Measurements from ENCODE around the gene SRPRB.

The SRPRB gene

GRCh38 chr3:133827136-133827535 lies 21.5 kb downstream of the SRPRB start:
- H3K79me2 ChIP-seq (ENCODE audit: control insufficient read depth, insufficient read depth, low read length) = no peaks in the 10 kb centered on the region
- H2BK120ac ChIP-seq (ENCODE audit: low read depth, low read length) = no peak overlapping the region
- H3K36me3 ChIP-seq (ENCODE audit: control insufficient read depth, insufficient read depth, low read length) = no peaks in the 10 kb centered on the region
- no peak overlapping the region for H2BK5ac ChIP-seq (ENCODE audit: low read length)
- no peak overlapping the region for H3K27ac ChIP-seq (ENCODE audit: low read depth, low read length)
- no peak overlapping the region for H4K5ac ChIP-seq (ENCODE audit: low read length)
- WGBS (ENCODE audit: extremely low coverage, insufficient coverage, low lambda C conversion rate) = no CpG with 5 or more reads among the region's 1 CpG
- H3K23ac ChIP-seq (ENCODE audit: low read length) = no peak overlapping the region
- H3K27me3 ChIP-seq (ENCODE audit: insufficient read depth, low read length, poor library complexity) = no peaks in the 10 kb centered on the region
- H4K8ac ChIP-seq (ENCODE audit: low read depth, low read length) = no peak overlapping the region
- no peaks in the 10 kb centered on the region for H3K79me1 ChIP-seq (ENCODE audit: low read length)
- H3K9ac ChIP-seq (ENCODE audit: low read length) = no peak overlapping the region
- no peak overlapping the region for H2AK5ac ChIP-seq (ENCODE audit: low read length)
- no peak overlapping the region for H3K56ac ChIP-seq (ENCODE audit: low read length)
- H3K4me1 ChIP-seq (ENCODE audit: control insufficient read depth, low read depth, low read length) = peaks cover 4% of the 10 kb centered on the region
- H3K4me3 ChIP-seq (ENCODE audit: low read length) = no peak overlapping the region
- DNase-seq = no peak
- no peak overlapping the region for H3K4me2 ChIP-seq (ENCODE audit: low read length)
- no peak overlapping the region for H3K4ac ChIP-seq (ENCODE audit: low read depth, low read length)
- H2BK15ac ChIP-seq (replicated peaks; ENCODE audit: low read depth) = no peak overlapping the region
- no peak overlapping the region for H3K18ac ChIP-seq (ENCODE audit: low read length)

GRCh38 chr3:133827684-133828083 lies 22.1 kb downstream of the SRPRB start:
- H3K79me1 ChIP-seq (ENCODE audit: low read length) = no peaks in the 10 kb centered on the region

GRCh38 chr3:133828576-133829309 lies 23.1 kb downstream of the SRPRB start:
- no peak overlapping the region for H2BK5ac ChIP-seq (ENCODE audit: low read length)
- H3K4me1 ChIP-seq (ENCODE audit: control insufficient read depth, low read depth, low read length) = no peaks in the 10 kb centered on the region
- no CpG with 5 or more reads among the region's 12 CpGs for WGBS (ENCODE audit: extremely low coverage, insufficient coverage, low lambda C conversion rate)
- H3K4me2 ChIP-seq (ENCODE audit: low read length) = no peak overlapping the region
- no peak overlapping the region for H2AK5ac ChIP-seq (ENCODE audit: low read length)
- H3K36me3 ChIP-seq (ENCODE audit: control insufficient read depth, insufficient read depth, low read length) = no peaks in the 10 kb centered on the region
- H3K79me2 ChIP-seq (ENCODE audit: control insufficient read depth, insufficient read depth, low read length) = no peaks in the 10 kb centered on the region
- no peak overlapping the region for H3K23ac ChIP-seq (ENCODE audit: low read length)
- H4K8ac ChIP-seq (ENCODE audit: low read depth, low read length) = no peak overlapping the region
- H3K9ac ChIP-seq (ENCODE audit: low read length) = no peak overlapping the region
- no peaks in the 10 kb centered on the region for H3K27me3 ChIP-seq (ENCODE audit: insufficient read depth, low read length, poor library complexity)
- no peak overlapping the region for H3K27ac ChIP-seq (ENCODE audit: low read depth, low read length)
- H3K4me3 ChIP-seq (ENCODE audit: low read length) = no peak overlapping the region
- H4K5ac ChIP-seq (ENCODE audit: low read length) = no peak overlapping the region
- peak; percentile 68 for DNase-seq
- H3K56ac ChIP-seq (ENCODE audit: low read length) = no peak overlapping the region
- H2BK15ac ChIP-seq (replicated peaks; ENCODE audit: low read depth) = no peak overlapping the region
- H2BK120ac ChIP-seq (ENCODE audit: low read depth, low read length) = no peak overlapping the region
- H3K79me1 ChIP-seq (ENCODE audit: low read length) = no peaks in the 10 kb centered on the region
- no peak overlapping the region for H3K4ac ChIP-seq (ENCODE audit: low read depth, low read length)
- H3K18ac ChIP-seq (ENCODE audit: low read length) = no peak overlapping the region

More at GRCh38 chr3:133827684-133828083, 22.1 kb downstream of the SRPRB start:
- H2AK5ac ChIP-seq (ENCODE audit: low read length) = no peak overlapping the region
- WGBS (ENCODE audit: extremely low coverage, insufficient coverage, low lambda C conversion rate) = no CpG with 5 or more reads among the region's 4 CpGs
- H2BK15ac ChIP-seq (replicated peaks; ENCODE audit: low read depth) = no peak overlapping the region
- H3K79me2 ChIP-seq (ENCODE audit: control insufficient read depth, insufficient read depth, low read length) = no peaks in the 10 kb centered on the region
- H3K4ac ChIP-seq (ENCODE audit: low read depth, low read length) = no peak overlapping the region
- no peak overlapping the region for H3K23ac ChIP-seq (ENCODE audit: low read length)
- peaks cover under 1% of the 10 kb centered on the region for H3K4me1 ChIP-seq (ENCODE audit: control insufficient read depth, low read depth, low read length)
- no peaks in the 10 kb centered on the region for H3K27me3 ChIP-seq (ENCODE audit: insufficient read depth, low read length, poor library complexity)
- no peak for DNase-seq
- H2BK120ac ChIP-seq (ENCODE audit: low read depth, low read length) = no peak overlapping the region
- H3K56ac ChIP-seq (ENCODE audit: low read length) = no peak overlapping the region
- no peak overlapping the region for H3K18ac ChIP-seq (ENCODE audit: low read length)
- H4K5ac ChIP-seq (ENCODE audit: low read length) = no peak overlapping the region
- H3K27ac ChIP-seq (ENCODE audit: low read depth, low read length) = no peak overlapping the region
- no peak overlapping the region for H4K8ac ChIP-seq (ENCODE audit: low read depth, low read length)
- H2BK5ac ChIP-seq (ENCODE audit: low read length) = no peak overlapping the region
- H3K9ac ChIP-seq (ENCODE audit: low read length) = no peak overlapping the region
- no peak overlapping the region for H3K4me3 ChIP-seq (ENCODE audit: low read length)
- H3K4me2 ChIP-seq (ENCODE audit: low read length) = no peak overlapping the region
- H3K36me3 ChIP-seq (ENCODE audit: control insufficient read depth, insufficient read depth, low read length) = no peaks in the 10 kb centered on the region

GRCh38 chr3:133829310-133829707 lies 23.7 kb downstream of the SRPRB start:
- Histone ChIP-seq H2BK5ac (ENCODE audit: low read length) (no peak overlapping the region), H3K4ac (ENCODE audit: low read depth, low read length) (no peak overlapping the region), H3K9ac (ENCODE audit: low read length) (no peak overlapping the region), H3K23ac (ENCODE audit: low read length) (no peak overlapping the region), H3K18ac (ENCODE audit: low read length) (no peak overlapping the region), H3K56ac (ENCODE audit: low read length) (no peak overlapping the region), H3K27me3 (ENCODE audit: insufficient read depth, low read length, poor library complexity) (no peaks in the 10 kb centered on the region), H2BK15ac (replicated peaks; ENCODE audit: low read depth) (no peak overlapping the region), H3K4me1 (ENCODE audit: control insufficient read depth, low read depth, low read length) (no peaks in the 10 kb centered on the region), H4K5ac (ENCODE audit: low read length) (no peak overlapping the region), H3K79me2 (ENCODE audit: control insufficient read depth, insufficient read depth, low read length) (no peaks in the 10 kb centered on the region), H2AK5ac (ENCODE audit: low read length) (no peak overlapping the region), H3K36me3 (ENCODE audit: control insufficient read depth, insufficient read depth, low read length) (no peaks in the 10 kb centered on the region), H2BK120ac (ENCODE audit: low read depth, low read length) (no peak overlapping the region), H3K4me2 (ENCODE audit: low read length) (no peak overlapping the region), H3K27ac (ENCODE audit: low read depth, low read length) (no peak overlapping the region), H3K79me1 (ENCODE audit: low read length) (no peaks in the 10 kb centered on the region), H3K4me3 (ENCODE audit: low read length) (no peak overlapping the region), H4K8ac (ENCODE audit: low read depth, low read length) (no peak overlapping the region)
- no CpG with 5 or more reads among the region's 3 CpGs for WGBS (ENCODE audit: extremely low coverage, insufficient coverage, low lambda C conversion rate)
- no peak for DNase-seq

- H3K4ac ChIP-seq (ENCODE audit: low read depth, low read length) = no peak overlapping the region
- no peak overlapping the region for H4K5ac ChIP-seq (ENCODE audit: low read length)
- H3K4me1 ChIP-seq (ENCODE audit: control insufficient read depth, low read depth, low read length) = no peaks in the 10 kb centered on the region
- H3K4me2 ChIP-seq (ENCODE audit: low read length) = no peak overlapping the region
- H3K79me1 ChIP-seq (ENCODE audit: low read length) = no peaks in the 10 kb centered on the region
- no peak overlapping the region for H3K27ac ChIP-seq (ENCODE audit: low read depth, low read length)
- H3K56ac ChIP-seq (ENCODE audit: low read length) = no peak overlapping the region
- WGBS (ENCODE audit: extremely low coverage, insufficient coverage, low lambda C conversion rate) = no CpG with 5 or more reads among the region's 3 CpGs
- H3K27me3 ChIP-seq (ENCODE audit: insufficient read depth, low read length, poor library complexity) = no peaks in the 10 kb centered on the region
- H4K8ac ChIP-seq (ENCODE audit: low read depth, low read length) = no peak overlapping the region
- H3K9ac ChIP-seq (ENCODE audit: low read length) = no peak overlapping the region
- no peak overlapping the region for H3K23ac ChIP-seq (ENCODE audit: low read length)
- no peaks in the 10 kb centered on the region for H3K36me3 ChIP-seq (ENCODE audit: control insufficient read depth, insufficient read depth, low read length)
- no peak overlapping the region for H2BK5ac ChIP-seq (ENCODE audit: low read length)
- no peak for DNase-seq
- no peak overlapping the region for H3K4me3 ChIP-seq (ENCODE audit: low read length)
- H2BK120ac ChIP-seq (ENCODE audit: low read depth, low read length) = no peak overlapping the region
- H3K18ac ChIP-seq (ENCODE audit: low read length) = no peak overlapping the region
- H2AK5ac ChIP-seq (ENCODE audit: low read length) = no peak overlapping the region
- no peaks in the 10 kb centered on the region for H3K79me2 ChIP-seq (ENCODE audit: control insufficient read depth, insufficient read depth, low read length)
- H2BK15ac ChIP-seq (replicated peaks; ENCODE audit: low read depth) = no peak overlapping the region
Measured at GRCh38 chr3:133830071-133830470, 24.5 kb downstream of the SRPRB start.

All from mesendoderm (in vitro differentiated cells).